Transverse colon (tissue), 3 donors: ENCODE data around the gene MED15.

Experiments
- CTCF ChIP-seq, 5 experiments: fragments of 200-600 bp in 3 of 5; fragments of 450-650 bp in 2 of 5; sonication (generic) in 3 of 5; IDR thresholded peaks; 1 replicate in 2 of 5; 2 replicates in 3 of 5; pipeline ENCODE4 v1.5.1; 2016 to 2017; ENCODE audit warnings: antibody characterized with exemption in 5 of 5, inconsistent platforms in 3 of 5, mild to moderate bottlenecking in 2 of 5, moderate library complexity in 1 of 5
- EP300 ChIP-seq: sonication (generic); formaldehyde crosslinking; IDR thresholded peaks from one replicate; pipeline ENCODE4 v1.6.1; 2017; ENCODE audit warnings: antibody characterized with exemption, low read depth
- POLR2A ChIP-seq: fragments of 450-650 bp; IDR thresholded peaks from one replicate; pipeline ENCODE4 v1.6.1; 2016; ENCODE audit warnings: antibody characterized with exemption, mild to moderate bottlenecking, moderate library complexity

GRCh38 chr22:20625270-20625669 lies 117.9 kb downstream of the MED15 start:
- TF ChIP-seq CTCF (IDR thresholded peaks at IDR 0.05) (no peak), POLR2A (no peak), EP300 (no peak)
